ENCODE data around the gene DOCK1. TPM values are rescaled to one million over a fixed set of nuclear protein-coding genes. Genes with fewer than 3 reads are reported as not detected.

Gene DOCK1
- polyA plus RNA-seq, 1 of the 3 experiments (the other 2 are of a cell fraction), result 15.5 TPM

GRCh38 chr10:127036987-127037386, 131.8 kb downstream of the DOCK1 start:
- H3K4me1 ChIP-seq (ENCODE audit: control insufficient read depth in 1 of 2, insufficient read depth in 2 of 2, low read depth in 1 of 2, low read length in 1 of 2), result peaks cover 0 to 14% of the 10 kb centered on the region in 2 experiments; a peak in 1 of 4 replicates
- no peaks in the 10 kb centered on the region for H3K27me3 ChIP-seq (ENCODE audit: insufficient read depth)
- H2AFZ ChIP-seq (ENCODE audit: low read depth), result no peak overlapping the region
- H3K9ac ChIP-seq, result no peak overlapping the region
- no peak overlapping the region for H3K4me2 ChIP-seq
- POLR2A ChIA-PET, result interaction anchor here (0.6 kb wide), 1 partner anchor 1499 kb away, joined by 3 read pairs; no protein-coding TSS in a partner anchor
- CTCF ChIA-PET, result no interaction called here
- H3F3A ChIP-seq (replicated peaks; ENCODE audit: insufficient read depth), result peaks cover 4% of the 10 kb centered on the region
- no peaks in the 10 kb centered on the region for H3K9me3 ChIP-seq
- no peaks in the 10 kb centered on the region for H3K9me2 ChIP-seq
- no peak for DNase-seq
- peaks cover 35 to 61% of the 10 kb centered on the region in 2 experiments for H3K36me3 ChIP-seq (replicated peaks in 1 of 2; ENCODE audit: control insufficient read depth in 1 of 2, insufficient read depth in 2 of 2, low read length in 1 of 2)
- TF ChIP-seq MEF2A (IDR thresholded peaks at IDR 0.05; ENCODE audit: borderline replicate concordance, low read depth), result no peak
- no peak for TF ChIP-seq RAD21 (IDR thresholded peaks at IDR 0.05; ENCODE audit: low read length)
- TF ChIP-seq EP300 (IDR thresholded peaks at IDR 0.05; ENCODE audit: borderline replicate concordance in 1 of 2, low read depth in 1 of 2, low read length in 1 of 2), result no peak
- no peak for TF ChIP-seq EZH2phosphoT487 (IDR thresholded peaks at IDR 0.05; ENCODE audit: borderline replicate concordance, low read depth)
- no peak for TF ChIP-seq PBX3 (IDR thresholded peaks at IDR 0.05)
- no peak for TF ChIP-seq SIN3A (IDR thresholded peaks at IDR 0.05; ENCODE audit: borderline replicate concordance, low read depth, low read length)
- no peak for TF ChIP-seq RCOR1 (IDR thresholded peaks at IDR 0.05; ENCODE audit: low read length)
- no peak for TF ChIP-seq NFIC (IDR thresholded peaks at IDR 0.05; ENCODE audit: borderline replicate concordance)
- TF ChIP-seq YY1 (IDR thresholded peaks at IDR 0.05; ENCODE audit: low read depth), result no peak
- TF ChIP-seq GATA2 (CRISPR knock-in tag; IDR thresholded peaks at IDR 0.05), result no peak
- no peak for TF ChIP-seq JUND (IDR thresholded peaks at IDR 0.05)
- TF ChIP-seq MXI1 (IDR thresholded peaks at IDR 0.05; ENCODE audit: low read depth, low read length), result no peak
- TF ChIP-seq CHD2 (IDR thresholded peaks at IDR 0.05; ENCODE audit: low read length, partially characterized antibody), result no peak
- no peak for TF ChIP-seq IRF3 (IDR thresholded peaks at IDR 0.05; ENCODE audit: low read depth, low read length)
- no peak for TF ChIP-seq RFX5 (IDR thresholded peaks at IDR 0.05; ENCODE audit: low read length)
- no peak for TF ChIP-seq POLR2AphosphoS5 (IDR thresholded peaks at IDR 0.05; ENCODE audit: low read depth, low read length)
- TF ChIP-seq TAF1 (IDR thresholded peaks at IDR 0.05; ENCODE audit: borderline replicate concordance, low read depth, low read length), result no peak
- no peak for TF ChIP-seq USF1 (IDR thresholded peaks at IDR 0.05; ENCODE audit: borderline replicate concordance, low read depth)
- no peak for TF ChIP-seq USF2 (IDR thresholded peaks at IDR 0.05; ENCODE audit: borderline replicate concordance, low read depth, low read length)
- TF ChIP-seq RXRA (IDR thresholded peaks at IDR 0.05; ENCODE audit: borderline replicate concordance, low read depth), result no peak
- H4K20me1 ChIP-seq (ENCODE audit: insufficient read depth), result no peaks in the 10 kb centered on the region
- H3K79me2 ChIP-seq (ENCODE audit: insufficient read depth), result 0 out of 2 replicates have a peak, but pooled peaks cover 2% of the 10 kb centered on the region
- WGBS (ENCODE audit: low lambda C conversion rate), result 98% methylated on average over 4 of the region's 4 CpGs
- no peak overlapping the region for H3K27ac ChIP-seq (ENCODE audit: low read depth in 2 of 2, low read length in 1 of 2)
- no peak overlapping the region for H3K4me3 ChIP-seq (ENCODE audit: low read depth in 2 of 2, low read length in 1 of 2)

Measured in SK-N-SH (cell line).